ENCODE data around the gene VMA21. TPM values are rescaled to one million over a fixed set of nuclear protein-coding genes. Genes with fewer than 3 reads are reported as not detected.
A peak's percentile ranks its signal among the peaks of the same experiment; 100 is the strongest.

Gene VMA21
- total RNA-seq, 1 donor from 2014 or later: 28.0 TPM

- TF ChIP-seq, protein P1, sequence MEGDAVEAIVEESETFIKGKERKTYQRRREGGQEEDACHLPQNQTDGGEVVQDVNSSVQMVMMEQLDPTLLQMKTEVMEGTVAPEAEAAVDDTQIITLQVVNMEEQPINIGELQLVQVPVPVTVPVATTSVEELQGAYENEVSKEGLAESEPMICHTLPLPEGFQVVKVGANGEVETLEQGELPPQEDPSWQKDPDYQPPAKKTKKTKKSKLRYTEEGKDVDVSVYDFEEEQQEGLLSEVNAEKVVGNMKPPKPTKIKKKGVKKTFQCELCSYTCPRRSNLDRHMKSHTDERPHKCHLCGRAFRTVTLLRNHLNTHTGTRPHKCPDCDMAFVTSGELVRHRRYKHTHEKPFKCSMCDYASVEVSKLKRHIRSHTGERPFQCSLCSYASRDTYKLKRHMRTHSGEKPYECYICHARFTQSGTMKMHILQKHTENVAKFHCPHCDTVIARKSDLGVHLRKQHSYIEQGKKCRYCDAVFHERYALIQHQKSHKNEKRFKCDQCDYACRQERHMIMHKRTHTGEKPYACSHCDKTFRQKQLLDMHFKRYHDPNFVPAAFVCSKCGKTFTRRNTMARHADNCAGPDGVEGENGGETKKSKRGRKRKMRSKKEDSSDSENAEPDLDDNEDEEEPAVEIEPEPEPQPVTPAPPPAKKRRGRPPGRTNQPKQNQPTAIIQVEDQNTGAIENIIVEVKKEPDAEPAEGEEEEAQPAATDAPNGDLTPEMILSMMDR (IDR thresholded peaks at IDR 0.05): no peak
- peak; percentile 65 for ATAC-seq
- Histone ChIP-seq H3K4me1 (no peaks in the 10 kb centered on the region), H3K9me3 (no peaks in the 10 kb centered on the region), H3K27ac (peak overlapping the region; percentile 96), H3K36me3 (no peaks in the 10 kb centered on the region), H3K27me3 (no peaks in the 10 kb centered on the region), H3K4me3 (peak overlapping the region; percentile 68)
- intact Hi-C loops (cut with DNase I): no loop called here
- DNase-seq: peak; percentile 64
These were observed 773 bp upstream of the VMA21 start for GRCh38 chrX:151396042-151396824.

DNA sequence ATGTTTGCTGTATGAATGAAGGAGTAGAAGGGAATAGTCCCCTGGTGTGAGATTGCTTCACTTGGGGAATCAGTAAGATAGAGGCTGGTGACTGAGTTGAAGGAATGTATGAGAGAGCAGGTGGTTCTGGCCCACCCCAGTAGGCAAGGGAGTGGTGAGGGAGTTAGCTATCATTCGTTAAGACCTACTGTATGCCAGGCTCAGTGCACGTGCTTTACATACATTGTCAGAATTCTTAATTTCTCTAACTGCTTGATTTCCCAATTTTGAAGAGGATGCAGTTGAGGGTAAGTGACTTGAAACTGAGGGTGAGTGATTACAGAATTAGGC lies 700 bp downstream of the VMA21 start:
- Histone ChIP-seq H3K4me3 (peak overlapping the region; percentile 68), H3K9me3 (no peaks in the 10 kb centered on the region), H3K27me3 (no peaks in the 10 kb centered on the region), H3K27ac (peak overlapping the region; percentile 96), H3K36me3 (no peaks in the 10 kb centered on the region), H3K4me1 (no peaks in the 10 kb centered on the region)
- no peak for DNase-seq
- TF ChIP-seq, protein P1 (IDR thresholded peaks at IDR 0.05): no peak
- no peak for ATAC-seq
- intact Hi-C loops (cut with DNase I): no loop called here

DNA sequence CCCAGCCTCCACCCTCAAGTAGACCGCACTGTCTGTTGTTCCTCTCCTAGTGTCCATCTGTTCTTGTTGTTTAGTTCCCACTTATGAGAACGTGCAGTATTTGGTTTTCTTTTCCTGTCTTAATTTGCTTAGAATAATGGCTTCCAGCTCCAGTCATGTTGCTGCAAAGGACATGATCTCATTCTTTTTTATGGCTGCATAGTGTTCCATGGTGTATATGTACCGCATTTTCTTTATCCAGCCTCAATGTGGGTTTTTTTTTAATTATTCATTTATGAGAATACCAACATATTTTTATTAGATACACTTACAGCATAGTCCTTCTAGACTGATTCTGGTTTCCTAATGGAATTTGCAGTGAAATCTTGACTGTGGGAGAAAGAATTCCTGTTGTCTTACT lies 1.3 kb downstream of the VMA21 start:
- TF ChIP-seq, protein P1 (IDR thresholded peaks at IDR 0.05): no peak
- H3K4me1 ChIP-seq: no peaks in the 10 kb centered on the region
- DNase-seq: no peak
- peak overlapping the region; percentile 68 for H3K4me3 ChIP-seq
- ATAC-seq: no peak
- no peaks in the 10 kb centered on the region for H3K36me3 ChIP-seq
- no peak overlapping the region for H3K27ac ChIP-seq
- intact Hi-C loops (cut with DNase I): no loop called here
- no peaks in the 10 kb centered on the region for H3K9me3 ChIP-seq
- no peaks in the 10 kb centered on the region for H3K27me3 ChIP-seq

- Histone ChIP-seq H3K4me3 (no peak overlapping the region), H3K9me3 (no peaks in the 10 kb centered on the region), H3K27me3 (no peaks in the 10 kb centered on the region), H3K36me3 (peaks cover 13% of the 10 kb centered on the region), H3K4me1 (no peaks in the 10 kb centered on the region), H3K27ac (no peak overlapping the region)
- TF ChIP-seq, protein P1 (IDR thresholded peaks at IDR 0.05): no peak
- ATAC-seq (peak; percentile 59), DNase-seq (peak; percentile 60)
- intact Hi-C loops (cut with DNase I): no loop called here
These were observed 5.8 kb downstream of the VMA21 start for GRCh38 chrX:151402719-151403390.

- no peak for ATAC-seq
These were observed 19.6 kb downstream of the VMA21 start for GRCh38 chrX:151416579-151416978.

More at GRCh38 chrX:151416579-151416978, 19.6 kb downstream of the VMA21 start:
- no peak overlapping the region for H3K27ac ChIP-seq
- no peaks in the 10 kb centered on the region for H3K4me1 ChIP-seq
- no peaks in the 10 kb centered on the region for H3K9me3 ChIP-seq
- intact Hi-C loops (cut with DNase I): no loop called here
- no peak overlapping the region for H3K4me3 ChIP-seq
- TF ChIP-seq, protein P1 (IDR thresholded peaks at IDR 0.05): no peak
- no peak for DNase-seq
- H3K27me3 ChIP-seq: no peaks in the 10 kb centered on the region
- H3K36me3 ChIP-seq: no peaks in the 10 kb centered on the region
